Measurements from ENCODE around the gene PIK3R2.
"Not testable (repeated sequence)": the region's sequence is repeated elsewhere in the genome, so short reads cannot be mapped to it uniquely, and the experiment has no call there.

The PIK3R2 gene

GRCh38 chr19:18152817-18153555 lies at the start of gene PIK3R2:
Gene PIK3R2 (plus strand): TSS chr19:18153163. CDS start chr19:18155880, 2,717 bp downstream.
- peak; percentile 100 for DNase-seq

GRCh38 chr19:18104793-18105131 lies 48.2 kb upstream of the PIK3R2 start:
- no peak for DNase-seq

- not testable (repeated sequence) for DNase-seq
These were observed 47.7 kb upstream of the PIK3R2 start for GRCh38 chr19:18105259-18105658.

DNA sequence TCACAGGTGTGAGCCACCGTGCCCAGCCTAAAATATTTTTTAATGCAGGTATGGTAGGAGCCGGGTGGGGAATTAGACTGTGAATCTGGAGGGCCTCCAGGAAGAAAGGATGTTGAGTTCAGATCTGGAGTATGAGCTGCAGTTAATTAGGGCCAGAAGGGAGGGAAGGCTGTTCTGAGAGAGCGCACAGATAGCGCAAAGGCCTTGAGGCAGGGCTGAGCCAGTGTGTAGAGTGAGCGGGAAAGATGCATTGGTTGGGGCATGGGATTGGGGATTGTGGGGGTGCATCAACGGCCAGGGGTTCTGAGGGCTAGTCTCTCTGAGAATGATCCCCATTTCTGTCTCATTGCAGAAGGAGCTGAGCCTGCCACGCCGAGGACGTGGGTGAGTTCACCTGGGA lies 45.7 kb upstream of the PIK3R2 start:
- no peak for DNase-seq

DNA sequence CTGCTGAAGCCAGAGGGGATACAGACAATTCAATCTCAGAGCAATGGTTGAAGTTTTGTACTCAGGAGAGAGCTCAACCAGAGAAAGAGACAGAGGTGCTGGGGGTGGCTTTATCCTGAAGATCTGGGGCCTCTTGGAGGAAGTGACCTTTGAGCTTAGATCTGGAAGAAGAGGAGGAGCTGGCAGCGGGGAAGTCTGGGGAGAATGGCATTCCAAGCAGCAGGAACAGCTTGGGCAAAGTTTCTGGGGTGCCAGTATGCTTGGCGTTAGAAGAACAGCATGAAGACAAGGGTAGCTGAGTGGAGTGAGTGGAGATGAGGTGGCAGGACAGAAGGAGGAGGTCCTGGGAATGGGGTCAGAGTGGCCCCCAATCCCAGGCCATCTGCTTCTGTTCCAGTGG lies 44.1 kb upstream of the PIK3R2 start:
- no peak for DNase-seq

DNA sequence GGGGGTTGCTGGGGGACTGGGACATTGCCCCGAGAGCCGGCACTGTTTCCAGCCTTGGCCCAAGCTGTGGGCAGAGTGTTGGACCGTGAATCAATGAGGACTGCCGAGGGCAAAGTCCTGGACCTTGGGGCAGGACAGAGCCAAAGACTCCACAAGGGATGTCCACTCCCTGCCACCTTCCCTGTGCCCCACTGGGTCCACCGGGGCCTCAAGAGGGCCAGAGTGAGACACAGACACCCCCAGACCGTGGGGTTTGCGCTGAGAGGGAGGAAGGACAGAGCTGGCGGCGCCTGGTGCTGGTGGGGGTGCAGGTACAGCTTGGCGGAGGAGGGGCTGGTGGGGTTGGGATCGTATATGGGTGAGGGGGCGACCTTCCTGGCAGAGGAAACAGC lies 43.6 kb upstream of the PIK3R2 start:
- DNase-seq, result no peak

DNA sequence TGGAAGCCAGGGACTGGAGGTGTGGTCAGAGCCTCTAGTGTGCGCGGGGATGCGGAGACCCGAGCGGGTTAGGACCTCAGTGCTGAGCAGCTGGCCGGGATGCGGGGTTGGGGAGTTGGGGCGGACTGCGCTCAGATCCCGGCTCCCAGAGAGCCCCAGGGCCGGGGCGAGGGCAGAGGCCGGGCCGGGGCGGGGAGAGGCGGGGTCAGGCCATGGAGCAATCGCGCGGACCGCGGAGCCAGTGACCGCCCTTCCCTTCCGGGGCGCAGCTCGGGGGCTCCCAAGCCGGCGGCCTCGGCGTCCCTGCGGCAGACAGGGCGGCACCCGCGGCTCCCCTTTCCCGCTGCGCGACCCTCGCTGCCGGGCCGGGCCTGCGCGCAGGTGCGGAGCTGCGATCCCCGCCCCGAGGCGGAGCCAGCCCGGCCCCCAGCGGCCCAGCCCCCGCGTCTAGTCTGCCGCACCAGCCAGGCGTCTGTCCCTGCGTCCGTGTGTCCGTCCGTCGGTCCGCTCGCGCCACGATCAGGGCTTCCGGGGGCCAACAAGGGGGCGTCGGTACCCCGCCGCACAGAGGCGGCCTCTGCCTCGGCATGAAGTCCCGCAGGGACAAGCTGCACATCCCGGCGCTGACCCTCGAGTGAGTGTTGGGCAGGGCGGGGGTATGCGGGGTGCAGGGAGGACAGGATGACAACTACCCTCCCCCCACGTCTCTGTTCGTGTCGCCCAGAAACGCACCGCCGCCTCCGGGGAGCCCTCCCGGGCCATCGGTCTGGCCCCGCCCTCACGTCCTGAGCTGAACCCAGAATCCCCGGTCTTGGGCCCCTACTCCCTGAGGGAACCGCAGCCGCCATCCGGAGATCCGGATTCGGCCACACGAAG lies 43.0 kb upstream of the PIK3R2 start:
- DNase-seq, result peak; percentile 52

GRCh38 chr19:18110609-18111232 lies 42.2 kb upstream of the PIK3R2 start:
- no peak for DNase-seq

GRCh38 chr19:18112989-18113478 lies 39.9 kb upstream of the PIK3R2 start:
- DNase-seq, result peak; percentile 83

DNA sequence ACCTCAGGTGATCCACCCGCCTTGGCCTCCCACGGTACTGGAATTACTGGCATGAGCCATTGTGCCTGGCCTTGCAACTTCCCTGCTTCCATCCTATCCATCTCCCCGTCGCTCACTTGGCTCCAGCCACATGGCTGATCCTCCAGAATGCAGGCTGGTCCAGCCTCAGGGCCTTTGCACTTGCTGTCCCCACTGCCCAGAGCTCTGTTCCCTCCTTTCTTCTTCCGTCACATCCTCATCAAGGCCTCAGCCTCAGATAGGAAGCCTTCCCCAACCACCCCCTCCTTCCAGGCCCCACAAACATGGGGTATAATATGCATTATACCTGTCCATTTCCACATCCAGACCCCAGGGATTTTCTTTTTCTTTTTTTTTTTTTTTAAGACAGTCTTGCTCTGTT lies 39.1 kb upstream of the PIK3R2 start:
- DNase-seq, result no peak

DNA sequence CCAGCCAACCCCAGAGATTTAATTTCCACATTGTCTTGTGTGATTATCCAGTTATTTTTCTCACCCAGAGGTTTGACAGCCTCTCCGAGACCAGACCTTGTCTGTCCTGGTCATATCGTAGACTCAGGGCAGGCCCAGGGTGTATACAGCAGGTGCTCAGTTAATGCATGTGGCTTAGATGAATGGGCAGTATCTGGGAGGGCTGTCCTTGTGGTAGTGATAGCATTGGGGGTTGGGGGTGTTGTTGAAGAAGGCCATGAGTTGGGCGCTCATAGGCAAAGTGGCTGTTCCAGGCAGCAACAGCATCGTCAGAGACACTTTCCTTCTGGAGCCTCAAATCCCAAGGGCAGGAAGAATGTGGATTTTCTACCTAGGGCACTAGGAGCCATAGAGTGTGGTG lies 38.5 kb upstream of the PIK3R2 start:
- no peak for DNase-seq

DNA sequence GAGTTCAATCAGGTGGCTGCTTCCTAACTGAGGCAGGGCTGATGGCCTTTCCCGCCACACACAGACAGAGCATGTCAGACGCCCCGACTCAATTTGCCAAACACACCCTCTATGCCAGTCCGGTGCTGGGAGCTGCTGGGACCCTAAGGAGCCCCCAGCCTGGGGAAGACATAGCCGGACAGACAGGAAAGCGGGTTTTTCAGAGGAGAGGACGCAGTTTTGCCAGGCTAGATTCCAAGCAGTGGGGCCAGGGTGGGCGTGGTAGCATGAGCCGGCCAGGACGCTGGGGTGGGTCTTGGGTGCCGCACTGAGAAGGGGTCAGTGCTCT lies 35.6 kb upstream of the PIK3R2 start:
- DNase-seq, result no peak

- peak; percentile 91 for DNase-seq
These were observed 35.1 kb upstream of the PIK3R2 start for GRCh38 chr19:18117692-18118378.

DNA sequence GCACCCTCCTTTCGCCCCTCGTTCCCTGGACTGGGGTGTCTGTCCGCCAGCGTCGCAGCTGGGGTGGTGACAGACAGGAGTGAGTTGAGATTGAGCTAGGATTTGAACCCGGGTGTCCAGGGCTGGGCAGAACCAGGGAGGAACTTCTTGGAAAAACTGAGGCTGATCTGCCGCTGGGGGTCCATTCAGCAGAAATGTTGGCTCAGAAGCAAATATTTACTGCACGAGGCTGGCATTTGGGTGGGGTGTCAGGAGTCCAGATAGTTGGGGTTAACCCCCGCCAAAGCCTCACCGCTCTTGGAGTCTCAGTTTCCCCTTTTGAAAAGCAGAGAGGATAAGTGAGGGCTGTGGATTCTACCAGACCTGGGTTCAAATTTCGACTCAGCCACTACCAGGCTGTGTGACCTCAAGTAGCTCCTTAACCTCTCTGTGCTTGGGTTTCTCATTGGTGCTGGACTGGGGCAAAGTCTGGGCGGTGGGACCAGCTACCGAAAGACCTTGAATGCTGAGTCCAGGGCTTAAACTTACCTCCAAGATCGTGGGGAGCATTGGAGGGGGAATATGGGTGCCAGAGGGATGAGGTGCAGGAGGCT lies 34.4 kb upstream of the PIK3R2 start:
- no peak for DNase-seq

DNA sequence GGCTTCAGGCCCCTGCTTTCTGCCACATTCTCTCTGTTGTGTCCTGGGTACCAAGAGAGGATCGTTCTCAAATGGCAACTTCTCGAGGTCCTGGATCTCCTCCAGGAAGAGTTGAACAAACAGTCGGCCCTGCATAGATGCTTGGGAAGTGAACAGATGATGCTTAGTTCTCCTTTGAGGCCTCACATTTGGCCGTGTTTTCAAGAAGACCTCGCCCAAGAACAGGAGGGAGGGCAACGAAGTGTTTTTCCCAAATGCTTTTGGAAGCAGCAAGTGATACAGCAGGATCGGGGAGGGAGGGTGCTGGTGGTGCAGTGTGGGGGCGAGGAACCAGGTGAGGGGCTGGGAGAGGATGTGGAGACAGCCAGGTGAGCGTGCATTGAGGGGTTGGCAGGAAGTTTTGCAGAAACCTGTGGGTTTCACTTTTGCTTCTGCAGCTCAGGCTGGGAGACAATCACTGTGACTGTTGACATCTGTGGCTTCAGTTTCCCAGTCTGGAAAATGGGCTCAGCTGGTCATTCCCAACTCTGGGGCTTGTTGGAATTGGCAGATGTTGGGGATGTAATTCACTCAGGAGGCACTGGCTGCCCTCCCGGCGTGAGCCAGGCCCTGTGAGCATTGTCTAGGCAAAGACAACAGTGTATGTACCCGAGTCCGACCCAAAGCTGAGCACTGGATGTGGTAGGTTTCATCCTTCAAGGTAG lies 33.8 kb upstream of the PIK3R2 start:
- peak; percentile 49 for DNase-seq

DNA sequence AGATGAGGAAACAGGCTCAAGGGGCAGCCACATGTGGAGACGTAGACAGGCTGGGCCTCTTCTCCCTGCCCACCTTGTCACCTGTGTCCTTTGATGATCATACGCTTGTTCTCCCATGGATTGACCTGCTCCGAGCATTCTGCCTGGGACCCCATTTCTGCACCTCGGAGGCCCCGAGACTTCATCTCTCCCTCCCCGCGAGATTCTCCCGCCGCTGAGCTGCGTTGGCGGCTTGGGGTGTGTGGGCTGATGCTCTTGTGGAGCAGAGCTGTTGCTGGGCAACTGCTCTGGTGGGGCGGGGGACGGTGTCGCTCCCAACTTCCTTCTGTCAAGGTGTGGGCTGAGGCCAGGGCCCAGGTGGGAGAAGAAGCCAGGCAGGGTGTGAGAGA lies 33.3 kb upstream of the PIK3R2 start:
- peak; percentile 53 for DNase-seq

- DNase-seq, result no peak
These were observed 32.8 kb upstream of the PIK3R2 start for GRCh38 chr19:18120127-18120526.

GRCh38 chr19:18121166-18121565 lies 31.8 kb upstream of the PIK3R2 start:
- no peak for DNase-seq

GRCh38 chr19:18122424-18122823 lies 30.5 kb upstream of the PIK3R2 start:
- DNase-seq, result no peak

GRCh38 chr19:18122860-18123795 lies 29.8 kb upstream of the PIK3R2 start:
- no peak for DNase-seq

- DNase-seq, result no peak
These were observed 29.1 kb upstream of the PIK3R2 start for GRCh38 chr19:18123819-18124218.

All from stimulated activated CD4-positive, alpha-beta T cell treated with anti-CD3 and anti-CD28 coated beads, Interleukin-4, amount 100 ng/mL, for 24 hours (primary cell).